A673 (cell line): ENCODE measurements around the gene GRIP1. TPM values are rescaled to one million over a fixed set of nuclear protein-coding genes. Genes with fewer than 3 reads are reported as not detected.

ENCODE experiments used
- BruUV-seq: library from RNA; stranded (reverse); fragments of 400-500 nt; replicated peaks from 2 replicates; lab custom pipeline; 2021; lab: Mats Ljungman, UMichigan
- CTCF ChIA-PET: fragments of 300-600 bp; sonication (Branson Sonifier 250); formaldehyde crosslinking; loops from one replicate; lab custom pipeline; 2022; ENCODE audit warnings: antibody characterized with exemption; lab: Charles Lee
- POLR2A ChIA-PET: fragments of 300-600 bp; sonication (Branson Sonifier 250); formaldehyde crosslinking; loops from one replicate; lab custom pipeline; 2022; ENCODE audit warnings: antibody characterized with exemption; ENCODE audit not compliant: low non-redundant PET; lab: Charles Lee
- DNase-seq: peaks from one replicate; pipeline ENCODE4 v3.0.0-alpha.2; 2015; ENCODE audit warnings: low spot score
- H3K27ac ChIP-seq: fragments of 200-600 bp; sonication (generic); 2 replicates; pipeline ENCODE4 v1.5.1; 2016; ENCODE audit warnings: mixed run types, low read depth, mild to moderate bottlenecking, mixed read lengths, antibody characterized with exemption, low read length; ENCODE audit not compliant: poor library complexity, severe bottlenecking
- H3K27me3 ChIP-seq: fragments of 200-600 bp; sonication (generic); replicated peaks from 2 replicates; pipeline ENCODE4 v1.6.1; 2017; ENCODE audit warnings: mixed run types, low read depth, mild to moderate bottlenecking, mixed read lengths, antibody characterized with exemption, low read length; ENCODE audit not compliant: insufficient read depth, poor library complexity
- H3K36me3 ChIP-seq: fragments of 200-600 bp; sonication (generic); 2 replicates; pipeline ENCODE4 v1.6.1; 2016; ENCODE audit warnings: mixed run types, mild to moderate bottlenecking, mixed read lengths, antibody characterized with exemption, low read length; ENCODE audit not compliant: insufficient read depth, poor library complexity, severe bottlenecking
- H3K4me1 ChIP-seq: fragments of 200-600 bp; sonication (generic); 2 replicates; pipeline ENCODE4 v1.6.1; 2017; ENCODE audit warnings: mixed run types, mild to moderate bottlenecking, mixed read lengths, antibody characterized with exemption, low read length; ENCODE audit not compliant: insufficient read depth, poor library complexity, severe bottlenecking
- H3K4me3 ChIP-seq: fragments of 200-600 bp; sonication (generic); 2 replicates; pipeline ENCODE4 v1.5.1; 2016; ENCODE audit warnings: low read depth, mixed run types, mild to moderate bottlenecking, mixed read lengths, low read length; ENCODE audit not compliant: poor library complexity, severe bottlenecking
- H3K9me3 ChIP-seq: fragments of 200-600 bp; sonication (generic); 2 replicates; pipeline ENCODE4 v1.6.1; 2016; ENCODE audit warnings: mixed run types, low read depth, mild to moderate bottlenecking, mixed read lengths, antibody characterized with exemption, low read length; ENCODE audit not compliant: poor library complexity, severe bottlenecking
- EZH2 ChIP-seq: fragments of 200-600 bp; sonication (generic); IDR thresholded peaks from 2 replicates; pipeline ENCODE4 v1.6.1; 2017; ENCODE audit warnings: borderline replicate concordance, low read depth, mild to moderate bottlenecking, mixed read lengths, antibody characterized with exemption, low read length; ENCODE audit not compliant: poor library complexity, severe bottlenecking
- intact Hi-C: fragments of 100-400 bp; cut with micrococcal nuclease; formaldehyde crosslinking; loops from one replicate; pipeline ENCODE4 v1.10.0; 2022; ENCODE audit not compliant: unreplicated experiment
- total RNA-seq: library from RNA; stranded (reverse); gene quantifications from 2 replicates; pipeline ENCODE4 v1.2.3, GENCODE V29; 2021
- TF ChIP-seq, protein P1 (sequence below): fragments of 300-800, 200-600 bp; sonication (generic); conservative IDR thresholded peaks from 2 replicates; pipeline ENCODE4 v1.5.1; 2017; ENCODE audit warnings: low read depth, mild to moderate bottlenecking, antibody characterized with exemption, low read length, moderate library complexity, mixed read lengths

Gene GRIP1
- total RNA-seq, 1 experiment from 2014 or later, result 3.6 TPM

DNA sequence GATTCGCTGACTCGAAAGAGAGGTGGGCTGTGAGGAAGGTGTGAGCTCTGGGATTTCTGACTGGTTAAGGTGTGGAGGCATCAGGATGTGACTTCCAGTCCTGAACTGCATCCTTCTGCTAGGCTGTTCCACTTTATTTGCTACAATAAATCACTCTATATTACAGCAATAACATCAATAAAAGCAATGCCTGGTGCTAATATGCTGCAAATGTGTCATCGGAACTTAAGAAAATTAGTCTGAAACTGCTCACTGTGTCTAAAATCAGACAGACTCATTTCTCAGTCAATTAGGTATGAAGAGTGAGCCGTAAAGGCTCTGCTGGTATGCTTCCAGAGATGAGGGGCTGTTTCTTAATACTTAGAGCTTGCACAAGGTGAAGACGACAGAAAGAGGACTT lies 250.0 kb downstream of the GRIP1 start:
- intact Hi-C loops, result loop anchor here (10.0 kb wide), 1 partner anchor 266 kb away; no protein-coding TSS in a partner anchor
- no peaks in the 10 kb centered on the region for H3K4me1 ChIP-seq
- peaks cover 10% of the 10 kb centered on the region for H3K27me3 ChIP-seq
- TF ChIP-seq, protein P1, sequence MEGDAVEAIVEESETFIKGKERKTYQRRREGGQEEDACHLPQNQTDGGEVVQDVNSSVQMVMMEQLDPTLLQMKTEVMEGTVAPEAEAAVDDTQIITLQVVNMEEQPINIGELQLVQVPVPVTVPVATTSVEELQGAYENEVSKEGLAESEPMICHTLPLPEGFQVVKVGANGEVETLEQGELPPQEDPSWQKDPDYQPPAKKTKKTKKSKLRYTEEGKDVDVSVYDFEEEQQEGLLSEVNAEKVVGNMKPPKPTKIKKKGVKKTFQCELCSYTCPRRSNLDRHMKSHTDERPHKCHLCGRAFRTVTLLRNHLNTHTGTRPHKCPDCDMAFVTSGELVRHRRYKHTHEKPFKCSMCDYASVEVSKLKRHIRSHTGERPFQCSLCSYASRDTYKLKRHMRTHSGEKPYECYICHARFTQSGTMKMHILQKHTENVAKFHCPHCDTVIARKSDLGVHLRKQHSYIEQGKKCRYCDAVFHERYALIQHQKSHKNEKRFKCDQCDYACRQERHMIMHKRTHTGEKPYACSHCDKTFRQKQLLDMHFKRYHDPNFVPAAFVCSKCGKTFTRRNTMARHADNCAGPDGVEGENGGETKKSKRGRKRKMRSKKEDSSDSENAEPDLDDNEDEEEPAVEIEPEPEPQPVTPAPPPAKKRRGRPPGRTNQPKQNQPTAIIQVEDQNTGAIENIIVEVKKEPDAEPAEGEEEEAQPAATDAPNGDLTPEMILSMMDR, result no peak
- no peak for TF ChIP-seq EZH2
- H3K9me3 ChIP-seq, result no peaks in the 10 kb centered on the region
- BruUV-seq, result no TSS peak
- no peak overlapping the region for H3K27ac ChIP-seq
- POLR2A ChIA-PET, result no interaction called here
- no peaks in the 10 kb centered on the region for H3K36me3 ChIP-seq
- no peak for DNase-seq
- no peak overlapping the region for H3K4me3 ChIP-seq
- CTCF ChIA-PET, result no interaction called here

DNA sequence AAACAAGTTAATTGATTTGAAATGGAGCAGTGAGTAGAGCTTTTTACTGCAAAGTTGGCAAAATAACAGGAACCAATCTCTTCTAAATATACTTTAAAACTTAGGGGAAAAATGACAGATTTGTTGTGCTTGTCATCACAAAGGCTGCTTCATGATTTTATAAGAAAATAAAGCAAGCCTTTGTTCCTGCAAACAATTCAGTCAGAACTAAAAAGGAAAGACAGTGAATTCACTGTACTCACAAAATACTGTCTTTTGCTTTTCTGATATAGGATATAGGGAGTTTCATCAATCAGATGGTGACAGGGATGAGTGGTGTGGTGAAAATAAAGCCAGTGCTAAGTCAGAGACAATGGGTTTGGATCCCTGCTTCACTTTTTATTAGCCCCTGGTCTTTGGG lies 250.6 kb downstream of the GRIP1 start:
- Histone ChIP-seq H3K4me3 (no peak overlapping the region), H3K27ac (no peak overlapping the region), H3K36me3 (no peaks in the 10 kb centered on the region), H3K9me3 (no peaks in the 10 kb centered on the region), H3K4me1 (no peaks in the 10 kb centered on the region), H3K27me3 (peaks cover 10% of the 10 kb centered on the region)
- intact Hi-C loops, result loop anchor here (10.0 kb wide), 1 partner anchor 267 kb away; no protein-coding TSS in a partner anchor
- DNase-seq, result no peak
- no TSS peak for BruUV-seq
- ChIA-PET CTCF (no interaction called here), POLR2A (no interaction called here)
- TF ChIP-seq, protein P1, result no peak
- TF ChIP-seq EZH2, result no peak

DNA sequence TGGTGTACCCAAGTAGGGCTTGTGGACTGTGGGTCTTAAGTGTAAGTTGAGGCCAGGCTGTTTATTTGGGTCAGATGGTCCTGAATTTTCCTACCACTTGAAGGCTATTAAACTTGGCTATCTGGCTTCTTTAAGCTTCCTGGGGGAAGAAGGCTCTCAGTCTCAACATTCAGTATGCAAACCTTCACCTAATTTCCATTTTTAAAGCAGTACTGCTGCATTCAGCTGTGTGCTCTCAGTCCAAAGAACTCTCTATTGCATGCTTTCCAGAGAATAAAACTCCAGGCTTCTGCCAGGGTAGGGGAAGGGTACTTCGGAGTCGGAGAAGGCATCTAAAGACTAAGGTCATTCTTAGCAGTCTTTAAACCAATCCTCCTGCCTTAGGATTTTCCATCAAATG lies 252.2 kb downstream of the GRIP1 start:
- no peaks in the 10 kb centered on the region for H3K4me1 ChIP-seq
- no peak overlapping the region for H3K4me3 ChIP-seq
- ChIA-PET CTCF (no interaction called here), POLR2A (no interaction called here)
- no peak overlapping the region for H3K27ac ChIP-seq
- no peak for TF ChIP-seq EZH2
- TF ChIP-seq, protein P1, result no peak
- intact Hi-C loops, result loop anchor here (10.0 kb wide), 1 partner anchor 268 kb away; no protein-coding TSS in a partner anchor
- BruUV-seq, result no TSS peak
- no peaks in the 10 kb centered on the region for H3K9me3 ChIP-seq
- H3K36me3 ChIP-seq, result no peaks in the 10 kb centered on the region
- peaks cover 6% of the 10 kb centered on the region for H3K27me3 ChIP-seq
- DNase-seq, result no peak
